Stimulated activated naive CD8-positive, alpha-beta T cell treated with anti-CD3 and anti-CD28 coated beads, Interleukin-15, Interleukin-2, amounts not matched to agents 100 ng/mL and 50 ng/mL, for 24 hours (primary cell): Measurements from ENCODE around the gene CIAPIN1.
"Not testable (repeated sequence)": the region's sequence is repeated elsewhere in the genome, so short reads cannot be mapped to it uniquely, and the experiment has no call there.

ENCODE experiments used
- H3K27ac Mint-ChIP-seq: one replicate; pipeline ENCODE4 v1.8.0; 2021; ENCODE audit warnings: mild to moderate bottlenecking, mixed read lengths
- H3K27me3 Mint-ChIP-seq: one replicate; pipeline ENCODE4 v1.8.0; 2021; ENCODE audit warnings: mixed read lengths
- H3K36me3 Mint-ChIP-seq: one replicate; pipeline ENCODE4 v1.8.0; 2021; ENCODE audit warnings: low read depth, mixed read lengths
- H3K4me1 Mint-ChIP-seq: one replicate; pipeline ENCODE4 v1.8.0; 2021; ENCODE audit warnings: low read depth, mixed read lengths
- H3K4me3 Mint-ChIP-seq: one replicate; pipeline ENCODE4 v1.8.0; 2021; ENCODE audit warnings: mild to moderate bottlenecking, mixed read lengths
- H3K9me3 Mint-ChIP-seq: one replicate; pipeline ENCODE4 v1.8.0; 2021; ENCODE audit warnings: mixed read lengths

CIAPIN1 gene

DNA sequence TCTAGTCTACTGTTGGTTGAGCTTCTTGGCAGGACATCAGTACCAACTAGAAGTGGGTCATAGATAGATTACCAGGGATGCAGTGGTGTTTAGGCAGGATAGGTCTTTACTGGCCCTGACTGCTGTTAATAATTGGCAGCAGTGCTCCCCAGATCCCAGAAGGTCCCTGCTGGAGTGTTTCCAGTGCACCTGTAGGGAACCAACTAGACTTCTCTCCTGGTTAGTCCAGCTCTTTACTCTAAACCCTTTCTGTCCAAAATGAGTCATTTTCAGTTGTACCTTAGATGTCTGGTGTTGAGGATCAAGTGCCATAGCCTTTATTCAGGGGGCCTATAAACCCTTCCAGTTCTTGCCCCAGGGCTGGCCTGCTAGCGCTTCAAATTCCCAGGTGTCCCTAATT, 24.0 kb upstream of the CIAPIN1 start:
- Mint-ChIP-seq H3K27me3 (no peaks in the 10 kb centered on the region), H3K27ac (no peak overlapping the region), H3K36me3 (peaks cover 37% of the 10 kb centered on the region), H3K4me1 (peaks cover 8% of the 10 kb centered on the region), H3K4me3 (no peak overlapping the region), H3K9me3 (no peaks in the 10 kb centered on the region)

DNA sequence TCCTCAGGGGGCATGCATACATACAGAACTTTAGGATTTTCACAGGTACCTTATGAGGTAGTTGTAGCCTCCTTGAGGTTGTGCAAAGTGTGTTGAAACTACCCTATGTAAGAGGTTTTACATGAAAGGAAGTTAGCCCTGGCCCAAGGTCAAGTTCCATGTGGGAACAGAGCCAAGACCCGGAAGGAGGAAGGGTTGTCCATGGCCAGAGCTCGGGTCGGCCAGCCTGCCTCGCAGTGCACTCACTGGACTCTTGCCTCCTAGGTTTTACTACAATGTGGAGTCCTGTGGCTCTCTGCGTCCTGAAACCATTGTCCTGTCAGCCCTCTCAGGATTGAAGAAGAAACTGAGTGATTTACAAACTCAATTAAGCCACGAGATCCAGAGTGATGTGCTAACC, 23.5 kb upstream of the CIAPIN1 start:
- Mint-ChIP-seq H3K9me3 (no peaks in the 10 kb centered on the region), H3K4me1 (peaks cover 8% of the 10 kb centered on the region), H3K36me3 (peaks cover 41% of the 10 kb centered on the region), H3K4me3 (no peak overlapping the region), H3K27me3 (no peaks in the 10 kb centered on the region), H3K27ac (no peak overlapping the region)

DNA sequence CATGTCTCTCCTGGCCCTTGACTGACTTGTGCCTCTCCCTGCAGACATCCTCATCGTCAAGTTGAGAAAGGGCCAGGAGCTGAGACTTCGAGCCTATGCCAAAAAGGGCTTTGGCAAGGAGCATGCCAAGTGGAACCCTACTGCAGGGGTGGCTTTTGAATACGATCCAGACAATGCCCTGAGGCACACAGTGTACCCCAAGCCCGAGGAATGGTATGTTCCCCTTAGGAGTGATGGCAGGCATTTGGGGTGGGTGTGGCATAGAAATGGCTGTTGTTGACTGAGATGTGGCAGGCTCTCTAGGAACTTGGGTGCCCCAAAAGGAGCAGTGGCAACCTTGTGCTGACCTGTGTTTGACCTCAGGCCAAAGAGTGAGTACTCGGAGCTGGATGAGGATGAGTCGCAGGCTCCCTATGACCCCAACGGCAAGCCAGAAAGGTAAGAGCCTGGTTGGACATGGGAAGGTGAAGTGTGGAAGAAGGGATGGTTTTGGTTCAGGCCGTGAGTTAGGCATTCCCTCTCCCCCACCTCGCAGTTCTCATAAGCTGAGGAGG, 22.8 kb upstream of the CIAPIN1 start:
- Mint-ChIP-seq H3K4me1 (peaks cover 11% of the 10 kb centered on the region), H3K36me3 (peaks cover 43% of the 10 kb centered on the region), H3K4me3 (no peak overlapping the region), H3K27ac (no peak overlapping the region), H3K9me3 (no peaks in the 10 kb centered on the region), H3K27me3 (no peaks in the 10 kb centered on the region)

DNA sequence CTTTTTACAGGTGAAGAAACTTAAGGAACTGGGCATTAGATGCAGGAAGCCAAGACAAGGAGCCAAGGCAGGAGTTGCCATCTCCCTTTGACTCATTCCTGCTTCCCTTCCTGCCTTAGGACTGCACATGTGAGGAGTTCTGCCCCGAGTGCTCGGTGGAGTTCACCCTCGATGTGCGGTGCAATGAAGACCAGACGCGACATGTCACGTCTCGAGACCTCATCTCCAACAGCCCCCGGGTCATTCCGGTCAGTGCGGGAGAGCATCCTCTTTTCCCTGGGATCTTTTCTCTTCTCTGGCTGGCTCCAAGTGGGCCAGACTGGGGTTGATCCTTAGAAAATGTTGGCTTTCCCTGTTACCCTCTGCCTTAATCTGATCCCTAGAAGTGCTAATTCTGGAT, 21.9 kb upstream of the CIAPIN1 start:
- Mint-ChIP-seq H3K4me1 (peaks cover 19% of the 10 kb centered on the region), H3K9me3 (no peaks in the 10 kb centered on the region), H3K4me3 (no peak overlapping the region), H3K27ac (no peak overlapping the region), H3K27me3 (no peaks in the 10 kb centered on the region), H3K36me3 (peaks cover 51% of the 10 kb centered on the region)

DNA sequence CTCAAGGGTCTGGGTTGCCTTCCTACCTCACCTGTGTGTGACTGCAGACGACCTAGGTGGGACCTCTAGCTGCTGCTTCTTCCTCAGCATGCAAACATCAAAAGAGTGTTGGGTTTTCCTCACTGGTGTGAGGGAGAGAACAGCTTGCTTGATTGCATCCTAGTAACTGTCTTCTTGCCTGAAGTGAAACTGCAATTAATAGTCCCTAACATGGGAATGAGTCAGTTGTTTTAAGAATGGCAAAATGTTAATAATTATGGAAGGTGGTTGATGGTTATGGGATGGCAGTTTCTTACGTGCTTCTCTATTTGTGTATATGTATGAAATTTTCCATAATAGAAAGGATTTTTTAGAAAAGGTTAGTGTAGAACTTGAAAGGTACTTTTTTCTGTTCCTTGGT, 21.2 kb upstream of the CIAPIN1 start:
- Mint-ChIP-seq H3K27me3 (no peaks in the 10 kb centered on the region), H3K27ac (no peak overlapping the region), H3K9me3 (no peaks in the 10 kb centered on the region), H3K4me1 (peaks cover 26% of the 10 kb centered on the region), H3K36me3 (peaks cover 56% of the 10 kb centered on the region), H3K4me3 (no peak overlapping the region)

DNA sequence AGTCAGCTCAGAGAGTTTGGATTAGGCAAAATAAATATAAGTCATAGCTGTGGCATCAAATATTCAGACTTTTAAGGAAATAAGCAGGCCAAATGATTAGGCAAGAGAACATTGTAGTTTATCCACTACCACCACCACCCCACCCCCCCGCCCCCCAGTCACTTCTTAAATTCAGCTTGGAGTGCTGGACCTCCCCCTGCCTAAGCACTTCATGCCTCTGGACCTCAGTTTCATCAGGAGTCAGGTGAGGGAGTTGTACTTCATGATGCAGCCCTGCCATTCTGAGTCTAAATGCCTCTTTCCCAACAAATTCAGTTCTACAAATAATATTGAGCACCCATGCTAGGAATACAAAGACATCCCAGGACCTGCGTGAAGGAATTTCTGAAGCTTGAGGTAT, 17.3 kb upstream of the CIAPIN1 start:
- peaks cover 35% of the 10 kb centered on the region for H3K4me1 Mint-ChIP-seq
- no peaks in the 10 kb centered on the region for H3K9me3 Mint-ChIP-seq
- H3K36me3 Mint-ChIP-seq, result peaks cover 65% of the 10 kb centered on the region
- no peaks in the 10 kb centered on the region for H3K27me3 Mint-ChIP-seq
- H3K27ac Mint-ChIP-seq, result peak overlapping the region; percentile 68
- H3K4me3 Mint-ChIP-seq, result no peak overlapping the region

DNA sequence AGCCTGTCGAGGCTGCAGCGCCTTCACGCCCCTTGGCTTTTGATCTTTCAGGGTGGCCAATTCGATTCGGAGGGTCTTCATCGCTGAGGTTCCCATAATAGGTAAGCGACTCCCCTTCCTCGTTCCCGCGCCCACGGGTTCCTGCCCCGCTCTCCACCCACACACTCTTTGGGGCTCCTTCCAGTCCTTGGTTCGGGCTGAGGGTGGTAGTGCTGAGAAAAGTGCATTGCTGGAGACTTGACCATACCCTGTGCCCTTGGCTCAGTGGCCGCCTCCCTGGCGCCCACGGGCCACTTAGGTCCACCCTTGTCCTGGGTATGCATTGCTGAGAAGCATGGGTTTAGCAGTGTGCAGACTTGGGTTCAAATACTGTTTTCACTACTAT, 15.8 kb upstream of the CIAPIN1 start:
- no peaks in the 10 kb centered on the region for H3K27me3 Mint-ChIP-seq
- peak overlapping the region; percentile 100 for H3K27ac Mint-ChIP-seq
- H3K4me1 Mint-ChIP-seq, result peaks cover 35% of the 10 kb centered on the region
- peaks cover 54% of the 10 kb centered on the region for H3K36me3 Mint-ChIP-seq
- peak overlapping the region; percentile 100 for H3K4me3 Mint-ChIP-seq
- no peaks in the 10 kb centered on the region for H3K9me3 Mint-ChIP-seq

DNA sequence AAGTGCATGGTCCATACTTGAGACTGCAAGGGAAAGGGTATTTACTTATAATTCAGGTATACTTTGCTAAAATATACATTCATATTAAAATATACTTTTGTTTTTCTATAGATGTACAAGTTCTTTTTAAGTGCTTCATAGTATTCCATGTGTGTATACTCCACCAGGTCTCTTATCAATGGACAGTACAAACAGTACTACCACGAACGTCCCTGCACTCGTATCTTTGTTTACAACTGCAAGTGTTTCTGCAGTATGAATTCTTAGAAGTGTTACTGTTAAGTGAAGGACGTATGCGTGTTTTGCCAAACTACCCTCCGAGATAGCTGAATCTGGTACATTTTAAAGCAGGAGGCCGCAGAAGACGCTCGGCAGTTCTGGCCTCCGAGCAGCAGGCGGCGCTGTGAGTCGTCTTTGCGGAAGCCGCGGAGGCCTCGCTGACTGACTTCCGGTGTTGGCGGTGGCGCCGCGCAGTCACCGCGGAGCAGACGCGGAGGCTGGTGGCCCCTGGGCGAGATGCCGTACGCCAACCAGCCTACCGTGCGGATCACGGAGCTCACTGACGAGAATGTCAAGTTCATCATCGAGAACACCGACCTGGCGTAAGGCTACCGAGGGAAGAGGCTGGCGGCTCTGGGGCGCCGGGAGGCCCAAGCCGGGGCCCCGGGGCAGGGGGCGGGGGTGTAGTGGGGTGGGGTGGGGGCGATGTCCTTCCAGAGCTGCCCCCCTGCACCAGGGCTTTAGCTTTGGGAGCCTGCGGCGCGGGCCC, 15.2 kb upstream of the CIAPIN1 start, which contains the start of gene POLR2C:
Gene POLR2C (plus strand): TSS at position 471 of the 769 bp plus-strand sequence. CDS start 46 bp downstream, at position 517.
- H3K4me3 Mint-ChIP-seq, result peak within 1 kb of the TSS; percentile 100
- H3K27me3 Mint-ChIP-seq, result no peaks in the 10 kb centered on the region
- H3K4me1 Mint-ChIP-seq, result peaks cover 35% of the 10 kb centered on the region
- peak within 1 kb of the TSS; percentile 100 for H3K27ac Mint-ChIP-seq
- H3K36me3 Mint-ChIP-seq, result peaks cover 53% of the 10 kb centered on the region
- no peaks in the 10 kb centered on the region for H3K9me3 Mint-ChIP-seq

DNA sequence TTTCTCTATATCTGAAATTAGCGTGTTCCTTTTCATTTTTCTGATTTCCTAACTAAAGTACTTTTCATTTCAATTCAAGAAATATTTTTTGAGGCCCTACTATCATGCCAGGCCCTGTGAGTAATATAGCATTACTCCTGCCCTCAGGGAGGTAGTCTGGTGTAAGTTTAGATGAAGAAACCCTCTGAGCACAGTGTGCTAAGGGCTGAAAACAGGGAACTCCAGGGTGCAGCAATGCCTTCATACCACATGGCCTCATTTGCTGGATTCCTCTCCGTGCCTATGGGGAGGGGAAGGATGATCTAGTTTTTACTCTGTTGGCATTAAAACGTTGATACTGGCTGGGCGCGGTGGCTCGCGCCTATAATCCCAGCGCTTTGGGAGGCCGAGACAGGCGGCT, 4.8 kb upstream of the CIAPIN1 start:
- Mint-ChIP-seq H3K4me1 (peaks cover 13% of the 10 kb centered on the region), H3K36me3 (peaks cover 40% of the 10 kb centered on the region), H3K27me3 (no peaks in the 10 kb centered on the region), H3K9me3 (no peaks in the 10 kb centered on the region), H3K4me3 (no peak overlapping the region), H3K27ac (no peak overlapping the region)

DNA sequence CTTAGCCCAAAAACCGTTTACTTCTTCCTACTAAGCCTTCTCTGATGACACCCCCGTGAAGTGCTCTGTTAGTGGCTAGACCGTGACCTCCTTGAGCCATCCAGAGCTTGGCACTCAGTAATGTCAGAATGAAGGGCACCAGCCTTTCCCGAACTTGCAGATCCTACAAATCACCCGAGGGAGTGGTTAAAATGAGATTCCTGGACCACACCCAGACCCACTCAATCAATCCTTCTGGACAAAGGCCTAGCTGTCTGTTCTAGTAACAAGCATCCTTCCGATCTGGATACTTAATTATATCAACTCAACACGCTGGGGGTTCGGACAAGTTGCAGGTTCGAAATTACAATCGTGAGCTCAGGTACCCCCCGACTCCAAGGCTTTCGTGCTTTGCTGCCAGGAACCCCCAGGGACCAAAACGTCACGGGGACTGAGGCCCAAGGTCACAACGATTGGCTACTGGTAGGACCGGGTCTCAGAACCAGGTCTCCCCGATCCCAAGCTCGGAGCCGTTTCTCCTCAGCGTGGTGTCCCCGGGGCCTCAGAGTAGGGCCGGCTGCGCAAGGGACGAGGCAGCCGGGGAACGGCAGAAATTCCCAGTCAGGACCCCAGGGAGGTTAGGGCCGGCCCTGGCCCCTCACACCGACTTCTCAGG, 527 bp downstream of the CIAPIN1 start:
- peak overlapping the region; percentile 95 for H3K4me3 Mint-ChIP-seq
- no peaks in the 10 kb centered on the region for H3K9me3 Mint-ChIP-seq
- H3K36me3 Mint-ChIP-seq, result peaks cover 17% of the 10 kb centered on the region
- H3K27ac Mint-ChIP-seq, result peak overlapping the region; percentile 90
- H3K4me1 Mint-ChIP-seq, result peaks cover 37% of the 10 kb centered on the region
- H3K27me3 Mint-ChIP-seq, result no peaks in the 10 kb centered on the region

DNA sequence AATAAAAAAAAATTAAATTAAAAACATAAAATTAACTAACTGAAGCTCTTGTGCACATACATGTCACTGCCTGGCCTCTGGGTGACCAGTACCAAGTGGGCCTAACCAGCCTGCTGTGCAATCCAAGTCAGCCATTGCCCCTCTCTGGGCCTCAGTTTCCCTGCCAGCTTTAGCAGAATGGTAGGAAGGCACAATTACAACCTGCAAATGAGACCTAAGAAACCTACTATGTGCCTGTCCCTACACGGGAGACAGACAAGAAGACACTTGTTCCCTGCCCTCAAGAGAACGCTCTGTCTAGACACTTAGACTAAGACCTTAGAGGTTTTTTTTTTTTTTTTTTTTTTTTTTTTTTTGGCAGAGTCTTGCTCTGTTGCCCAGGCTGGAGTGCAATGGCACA, 1.7 kb downstream of the CIAPIN1 start:
- Mint-ChIP-seq H3K36me3 (peaks cover 28% of the 10 kb centered on the region), H3K4me3 (peak overlapping the region; percentile 95), H3K27ac (no peak overlapping the region)

DNA sequence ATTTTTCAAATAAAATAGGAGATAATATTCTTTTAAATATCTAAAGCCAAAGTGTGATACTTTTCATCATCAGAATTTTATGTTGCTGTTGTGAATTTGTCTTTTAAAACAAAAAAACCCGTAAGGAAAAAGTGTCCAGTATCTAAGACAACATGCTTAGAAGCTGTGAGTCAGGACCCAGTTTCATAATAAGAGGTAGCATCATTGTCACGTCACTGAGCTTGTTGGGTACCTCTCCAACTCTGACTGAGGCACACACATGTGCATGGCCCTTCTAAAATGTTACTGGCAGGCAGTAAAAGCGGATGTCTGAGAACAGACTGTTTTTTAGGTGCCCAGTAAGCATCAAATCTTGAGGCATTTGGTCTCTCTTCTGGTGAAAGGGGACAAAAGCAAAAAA, 2.5 kb downstream of the CIAPIN1 start:
- Mint-ChIP-seq H3K27ac (no peak overlapping the region), H3K27me3 (no peaks in the 10 kb centered on the region), H3K4me3 (peak overlapping the region; percentile 41), H3K36me3 (peaks cover 34% of the 10 kb centered on the region), H3K9me3 (peaks cover 5% of the 10 kb centered on the region), H3K4me1 (peaks cover 40% of the 10 kb centered on the region)

More for the DNA sequence above, 1.7 kb downstream of the CIAPIN1 start:
- Mint-ChIP-seq H3K9me3 (peaks cover 4% of the 10 kb centered on the region), H3K4me1 (peaks cover 40% of the 10 kb centered on the region), H3K27me3 (no peaks in the 10 kb centered on the region)

DNA sequence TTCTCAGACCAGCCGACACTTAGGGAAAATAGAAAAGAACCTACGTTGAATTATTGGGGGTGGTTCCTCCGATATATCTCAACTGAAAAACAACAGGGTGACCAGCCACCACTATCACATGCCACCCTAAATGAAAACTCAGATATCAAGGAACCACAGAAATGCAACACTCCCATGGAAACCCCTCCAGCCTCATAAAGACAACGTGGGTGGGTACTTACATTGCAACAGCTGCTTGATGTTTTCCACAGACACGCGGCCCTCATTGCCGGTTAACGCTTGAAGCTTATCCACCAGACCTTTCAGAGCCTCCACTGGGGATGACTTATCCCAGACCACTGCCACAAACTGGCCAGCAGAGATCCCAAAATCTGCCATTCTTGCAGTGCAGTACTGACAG, 6.6 kb downstream of the CIAPIN1 start:
- Mint-ChIP-seq H3K4me1 (peaks cover 21% of the 10 kb centered on the region), H3K36me3 (peaks cover 70% of the 10 kb centered on the region)
- not testable (repeated sequence) for H3K9me3 Mint-ChIP-seq, H3K27ac Mint-ChIP-seq, H3K4me3 Mint-ChIP-seq, H3K27me3 Mint-ChIP-seq

DNA sequence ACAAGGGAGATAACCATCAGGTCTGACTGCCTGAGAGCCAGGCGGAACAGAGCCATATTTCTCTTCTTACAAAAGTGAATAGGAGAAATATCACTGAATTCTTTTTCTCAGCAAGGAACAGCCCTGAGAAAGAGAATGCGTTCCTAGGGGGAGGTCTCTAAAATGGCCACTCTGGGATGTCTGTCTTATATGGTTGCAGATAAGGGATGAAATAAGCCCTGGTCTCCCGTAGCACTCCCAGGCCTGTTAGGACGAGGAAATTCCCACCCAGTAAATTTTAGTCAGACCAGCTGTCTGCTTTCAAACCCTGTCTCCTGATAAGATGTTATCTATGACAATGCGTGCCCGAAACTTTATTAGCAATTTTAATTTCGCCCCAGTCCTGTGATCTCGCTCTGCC, 7.2 kb downstream of the CIAPIN1 start:
- not testable (repeated sequence) for H3K27me3 Mint-ChIP-seq, H3K4me3 Mint-ChIP-seq, H3K9me3 Mint-ChIP-seq, H3K27ac Mint-ChIP-seq
- Mint-ChIP-seq H3K4me1 (peaks cover 19% of the 10 kb centered on the region), H3K36me3 (peaks cover 74% of the 10 kb centered on the region)

DNA sequence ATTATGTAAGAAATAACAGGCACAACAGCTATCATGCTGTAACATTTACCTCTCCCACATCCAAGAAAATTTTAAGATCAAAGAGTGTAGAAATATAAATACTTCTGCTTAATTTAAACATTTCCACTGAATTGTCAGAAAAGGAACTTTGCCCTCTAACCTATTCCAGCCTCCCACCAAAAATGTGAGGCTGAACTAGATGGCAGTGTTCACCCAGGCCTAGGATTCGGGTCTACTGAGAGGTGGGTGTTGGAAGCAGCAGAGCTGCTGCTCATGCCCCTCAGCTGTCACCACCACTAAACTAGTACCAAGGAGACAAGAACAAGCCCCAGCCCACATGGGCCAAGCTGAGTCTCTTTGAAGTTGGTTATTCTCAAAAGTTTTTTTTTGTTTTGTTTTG, 11.3 kb downstream of the CIAPIN1 start:
- Mint-ChIP-seq H3K9me3 (peaks cover 3% of the 10 kb centered on the region), H3K4me1 (peaks cover 20% of the 10 kb centered on the region), H3K4me3 (no peak overlapping the region), H3K36me3 (peaks cover 89% of the 10 kb centered on the region), H3K27me3 (no peaks in the 10 kb centered on the region), H3K27ac (peak overlapping the region; percentile 61)
